Smooth muscle cell (in vitro differentiated cells): Measurements from ENCODE around the gene TADA1. TPM values are rescaled to one million over a fixed set of nuclear protein-coding genes. Genes with fewer than 3 reads are reported as not detected.

Experiments
- DNase-seq: peaks from one replicate; lab custom pipeline; 2025; ENCODE audit not compliant: unreplicated experiment; lab: John Stamatoyannopoulos, UW
- H2AFZ ChIP-seq: fragments of 200-600 bp; sonication (generic); 2 replicates; pipeline ENCODE4 v1.6.0; 2016; ENCODE audit warnings: antibody characterized with exemption, low read depth, mild to moderate bottlenecking
- H3F3A ChIP-seq: fragments of 200-600 bp; sonication (generic); 2 replicates; pipeline ENCODE4 v1.6.0; 2017; ENCODE audit warnings: antibody characterized with exemption, low read depth
- H3K27ac ChIP-seq: fragments of 200-600 bp; sonication (generic); 2 replicates; pipeline ENCODE4 v1.5.1; 2016; ENCODE audit warnings: low read depth, mild to moderate bottlenecking
- H3K27me3 ChIP-seq: fragments of 200-600 bp; sonication (generic); 2 replicates; pipeline ENCODE4 v1.6.1; 2016; ENCODE audit warnings: low read depth, mild to moderate bottlenecking
- H3K36me3 ChIP-seq: fragments of 200-600 bp; sonication (generic); 2 replicates; pipeline ENCODE4 v1.5.1; 2016; ENCODE audit warnings: low read depth
- H3K4me1 ChIP-seq: fragments of 200-600 bp; sonication (generic); 2 replicates; pipeline ENCODE4 v1.5.1; 2016; ENCODE audit warnings: low read depth
- H3K4me2 ChIP-seq: fragments of 200-600 bp; sonication (generic); 2 replicates; pipeline ENCODE4 v1.6.0; 2016; ENCODE audit warnings: mild to moderate bottlenecking
- H3K4me3 ChIP-seq: fragments of 200-600 bp; sonication (generic); 2 replicates; pipeline ENCODE4 v1.5.1; 2016; ENCODE audit warnings: mild to moderate bottlenecking
- H3K79me2 ChIP-seq: fragments of 200-600 bp; sonication (generic); 2 replicates; pipeline ENCODE4 v1.6.0; 2016; ENCODE audit warnings: low read depth, mild to moderate bottlenecking
- H3K9ac ChIP-seq: fragments of 200-600 bp; sonication (generic); 2 replicates; pipeline ENCODE4 v1.6.0; 2016; ENCODE audit warnings: low read depth
- H3K9me3 ChIP-seq: fragments of 200-600 bp; sonication (generic); replicated peaks from 2 replicates; pipeline ENCODE4 v1.5.1; 2016; ENCODE audit warnings: low read depth
- H4K20me1 ChIP-seq: fragments of 200-600 bp; sonication (generic); 2 replicates; pipeline ENCODE4 v1.6.0; 2016; ENCODE audit warnings: low read depth
- CTCF ChIP-seq: fragments of 200-600 bp; sonication (generic); IDR thresholded peaks from 2 replicates; pipeline ENCODE4 v1.5.1; 2017; ENCODE audit warnings: borderline replicate concordance, mild to moderate bottlenecking, antibody characterized with exemption; ENCODE audit not compliant: insufficient read depth, poor library complexity, severe bottlenecking
- WGBS: methylation state at CpG from one replicate; pipeline ENCODE4 v1.1.7; 2016; ENCODE audit warnings: low lambda C conversion rate; 5-methylcytosine and 5-hydroxymethylcytosine counted together
- polyA plus RNA-seq: library from polyadenylated mRNA; unstranded; fragments of >200 nt; fragmentation: Nextera tagmentation; extraction: Ambion mirVana; gene quantifications from 2 replicates; pipeline ENCODE4 v1.2.1, GENCODE V29; 2016
- total RNA-seq: library from RNA; depleted of rRNA; stranded (reverse); fragments of >200 nt; gene quantifications from 2 replicates; pipeline ENCODE4 v1.2.3, GENCODE V29; 2014

Gene TADA1
- total and polyA plus RNA-seq, 2 experiments from 2014 or later: 12.2 to 16.3 TPM

GRCh38 chr1:166907763-166908162 is 31.7 kb upstream of the TADA1 start:
- H3K4me1 ChIP-seq: peaks cover 12% of the 10 kb centered on the region
- no peak for DNase-seq
- no peaks in the 10 kb centered on the region for H3K79me2 ChIP-seq
- H3K9ac ChIP-seq: no peak overlapping the region
- no peak overlapping the region for H3K27ac ChIP-seq
- no peak overlapping the region for H3K4me3 ChIP-seq
- H3K4me2 ChIP-seq: no peak overlapping the region
- no peak overlapping the region for H2AFZ ChIP-seq
- H3K36me3 ChIP-seq: no peaks in the 10 kb centered on the region
- TF ChIP-seq CTCF: no peak
- no peaks in the 10 kb centered on the region for H3K27me3 ChIP-seq
- WGBS: 86% methylated on average over 3 of the region's 3 CpGs
- no peaks in the 10 kb centered on the region for H3K9me3 ChIP-seq
- no peaks in the 10 kb centered on the region for H4K20me1 ChIP-seq
- peaks cover 12% of the 10 kb centered on the region for H3F3A ChIP-seq

GRCh38 chr1:166907051-166907450 is 31.0 kb upstream of the TADA1 start:
- H3K9ac ChIP-seq: no peak overlapping the region
- WGBS: 91% methylated on average over 4 of the region's 4 CpGs
- peaks cover 12% of the 10 kb centered on the region for H3K4me1 ChIP-seq
- H3K4me2 ChIP-seq: no peak overlapping the region
- no peak overlapping the region for H3K4me3 ChIP-seq
- peaks cover 12% of the 10 kb centered on the region for H3F3A ChIP-seq
- no peaks in the 10 kb centered on the region for H3K9me3 ChIP-seq
- H2AFZ ChIP-seq: no peak overlapping the region
- no peaks in the 10 kb centered on the region for H3K27me3 ChIP-seq
- H3K36me3 ChIP-seq: no peaks in the 10 kb centered on the region
- TF ChIP-seq CTCF: no peak
- DNase-seq: no peak
- no peaks in the 10 kb centered on the region for H4K20me1 ChIP-seq
- H3K79me2 ChIP-seq: no peaks in the 10 kb centered on the region
- no peak overlapping the region for H3K27ac ChIP-seq

GRCh38 chr1:166906647-166907046 is 30.6 kb upstream of the TADA1 start:
- no peaks in the 10 kb centered on the region for H4K20me1 ChIP-seq
- H3K79me2 ChIP-seq: no peaks in the 10 kb centered on the region
- no peak for TF ChIP-seq CTCF
- no peaks in the 10 kb centered on the region for H3K9me3 ChIP-seq
- no peaks in the 10 kb centered on the region for H3K27me3 ChIP-seq
- H2AFZ ChIP-seq: no peak overlapping the region
- H3K4me1 ChIP-seq: peaks cover 12% of the 10 kb centered on the region
- no peak overlapping the region for H3K4me3 ChIP-seq
- H3F3A ChIP-seq: peaks cover 12% of the 10 kb centered on the region
- 60% methylated on average over 3 of the region's 3 CpGs for WGBS
- peak overlapping the region; percentile 51 for H3K27ac ChIP-seq
- peak overlapping the region; percentile 3 for H3K9ac ChIP-seq
- H3K4me2 ChIP-seq: peak overlapping the region; percentile 43
- H3K36me3 ChIP-seq: no peaks in the 10 kb centered on the region
- DNase-seq: no peak

GRCh38 chr1:166905900-166906299 is 29.8 kb upstream of the TADA1 start:
- no peaks in the 10 kb centered on the region for H3K9me3 ChIP-seq
- H3F3A ChIP-seq: peaks cover 12% of the 10 kb centered on the region
- H3K9ac ChIP-seq: peak overlapping the region; percentile 49
- H3K27me3 ChIP-seq: no peaks in the 10 kb centered on the region
- peaks cover 12% of the 10 kb centered on the region for H3K4me1 ChIP-seq
- TF ChIP-seq CTCF: no peak
- H3K27ac ChIP-seq: peak overlapping the region; percentile 77
- no peak for DNase-seq
- peak overlapping the region; percentile 50 for H3K4me2 ChIP-seq
- H3K79me2 ChIP-seq: no peaks in the 10 kb centered on the region
- H4K20me1 ChIP-seq: no peaks in the 10 kb centered on the region
- no peak overlapping the region for H3K4me3 ChIP-seq
- H3K36me3 ChIP-seq: no peaks in the 10 kb centered on the region
- H2AFZ ChIP-seq: no peak overlapping the region
- 38% methylated on average over 3 of the region's 3 CpGs for WGBS
